DND-41 (cell line): ENCODE data around the gene CCDC167.

Experiments
- EZH2 ChIP-seq: IDR thresholded peaks from 3 replicates; pipeline ENCODE4 v1.6.1; 2012; ENCODE audit warnings: borderline replicate concordance, low read depth, mild to moderate bottlenecking, moderate library complexity, low read length, inconsistent platforms; ENCODE audit not compliant: severe bottlenecking
- TF ChIP-seq, protein P1 (sequence below): IDR thresholded peaks from 2 replicates; pipeline ENCODE4 v1.5.1; 2012; ENCODE audit warnings: borderline replicate concordance, low read length, moderate library complexity, mild to moderate bottlenecking; ENCODE audit not compliant: poor library complexity, severe bottlenecking; ENCODE audit errors: extremely low read depth

DNA sequence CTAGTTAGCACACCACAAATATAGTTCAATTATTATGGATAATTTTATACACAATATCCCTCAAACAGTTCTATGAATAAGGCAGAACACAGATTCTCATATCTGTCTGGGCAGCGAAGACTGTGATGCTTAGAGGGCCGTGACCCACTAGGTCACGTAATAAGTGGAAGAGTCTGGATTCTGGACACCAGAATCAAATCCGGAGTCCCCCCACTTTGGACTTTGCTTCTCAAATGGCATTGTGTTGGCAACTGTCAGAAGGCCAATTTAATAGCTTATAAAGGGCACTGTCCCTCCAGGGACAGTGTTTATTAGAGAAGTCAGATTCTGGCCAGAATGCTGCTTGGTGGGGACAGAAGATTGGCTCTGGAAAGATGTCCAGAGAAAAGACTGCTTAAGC lies 6.8 kb upstream of the CCDC167 start:
- TF ChIP-seq, protein P1, sequence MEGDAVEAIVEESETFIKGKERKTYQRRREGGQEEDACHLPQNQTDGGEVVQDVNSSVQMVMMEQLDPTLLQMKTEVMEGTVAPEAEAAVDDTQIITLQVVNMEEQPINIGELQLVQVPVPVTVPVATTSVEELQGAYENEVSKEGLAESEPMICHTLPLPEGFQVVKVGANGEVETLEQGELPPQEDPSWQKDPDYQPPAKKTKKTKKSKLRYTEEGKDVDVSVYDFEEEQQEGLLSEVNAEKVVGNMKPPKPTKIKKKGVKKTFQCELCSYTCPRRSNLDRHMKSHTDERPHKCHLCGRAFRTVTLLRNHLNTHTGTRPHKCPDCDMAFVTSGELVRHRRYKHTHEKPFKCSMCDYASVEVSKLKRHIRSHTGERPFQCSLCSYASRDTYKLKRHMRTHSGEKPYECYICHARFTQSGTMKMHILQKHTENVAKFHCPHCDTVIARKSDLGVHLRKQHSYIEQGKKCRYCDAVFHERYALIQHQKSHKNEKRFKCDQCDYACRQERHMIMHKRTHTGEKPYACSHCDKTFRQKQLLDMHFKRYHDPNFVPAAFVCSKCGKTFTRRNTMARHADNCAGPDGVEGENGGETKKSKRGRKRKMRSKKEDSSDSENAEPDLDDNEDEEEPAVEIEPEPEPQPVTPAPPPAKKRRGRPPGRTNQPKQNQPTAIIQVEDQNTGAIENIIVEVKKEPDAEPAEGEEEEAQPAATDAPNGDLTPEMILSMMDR, result no peak
- TF ChIP-seq EZH2, result no peak
